Mesendoderm (in vitro differentiated cells): ENCODE results near the gene ERF.

ENCODE experiments used
- DNase-seq: peaks from one replicate; pipeline ENCODE4 v3.0.0; 2013
- H2AK5ac ChIP-seq: 2 replicates; pipeline ENCODE4 v1.6.1; 2013; ENCODE audit warnings: low read length, inconsistent platforms
- H2BK120ac ChIP-seq: 2 replicates; pipeline ENCODE4 v1.6.1; 2013; ENCODE audit warnings: low read depth, mild to moderate bottlenecking, low read length, moderate library complexity, mixed read lengths
- H2BK15ac ChIP-seq: replicated peaks from 2 replicates; pipeline ENCODE4 v1.6.1; 2013; ENCODE audit warnings: low read depth, mild to moderate bottlenecking, moderate library complexity
- H2BK5ac ChIP-seq: 2 replicates; pipeline ENCODE4 v1.6.1; 2013; ENCODE audit warnings: low read length, inconsistent platforms
- H3K18ac ChIP-seq: 2 replicates; pipeline ENCODE4 v1.6.1; 2013; ENCODE audit warnings: mild to moderate bottlenecking, low read length, mixed read lengths
- H3K23ac ChIP-seq: one replicate; pipeline ENCODE4 v1.6.1; 2013; ENCODE audit warnings: low read length
- H3K27ac ChIP-seq: 2 replicates; pipeline ENCODE4 v1.5.1; 2013; ENCODE audit warnings: low read depth, mild to moderate bottlenecking, inconsistent platforms, low read length, moderate library complexity
- H3K27me3 ChIP-seq: 2 replicates; pipeline ENCODE4 v1.6.1; 2013; ENCODE audit warnings: low read length, control low read depth, mild to moderate bottlenecking, inconsistent platforms; ENCODE audit not compliant: insufficient read depth, poor library complexity
- H3K36me3 ChIP-seq: 2 replicates; pipeline ENCODE4 v1.6.1; 2013; ENCODE audit warnings: low read length, inconsistent platforms; ENCODE audit not compliant: control insufficient read depth, insufficient read depth
- H3K4ac ChIP-seq: one replicate; pipeline ENCODE4 v1.6.1; 2013; ENCODE audit warnings: low read depth, mild to moderate bottlenecking, low read length, moderate library complexity
- H3K4me1 ChIP-seq: 2 replicates; pipeline ENCODE4 v1.6.1; 2013; ENCODE audit warnings: low read depth, low read length, inconsistent platforms; ENCODE audit not compliant: control insufficient read depth
- H3K4me2 ChIP-seq: 2 replicates; pipeline ENCODE4 v1.6.1; 2013; ENCODE audit warnings: low read length
- H3K4me3 ChIP-seq: 2 replicates; pipeline ENCODE4 v1.5.1; 2013; ENCODE audit warnings: mild to moderate bottlenecking, low read length
- H3K56ac ChIP-seq: one replicate; pipeline ENCODE4 v1.6.1; 2013; ENCODE audit warnings: low read length
- H3K79me1 ChIP-seq: 2 replicates; pipeline ENCODE4 v1.6.1; 2013; ENCODE audit warnings: low read length, inconsistent platforms
- H3K79me2 ChIP-seq: 2 replicates; pipeline ENCODE4 v1.6.1; 2013; ENCODE audit warnings: mild to moderate bottlenecking, low read length; ENCODE audit not compliant: control insufficient read depth, insufficient read depth
- H3K9ac ChIP-seq: 2 replicates; pipeline ENCODE4 v1.6.1; 2013; ENCODE audit warnings: low read length, inconsistent platforms
- H4K5ac ChIP-seq: one replicate; pipeline ENCODE4 v1.6.1; 2013; ENCODE audit warnings: low read length
- H4K8ac ChIP-seq: one replicate; pipeline ENCODE4 v1.6.1; 2013; ENCODE audit warnings: low read depth, mild to moderate bottlenecking, control low read depth, low read length, moderate library complexity
- WGBS: extraction: QIAGEN DNeasy Blood & Tissue Kit; methylation state at CpG from one replicate; pipeline ENCODE4 v1.1.7; 2013; ENCODE audit warnings: low lambda C conversion rate, missing lambda C conversion rate; ENCODE audit not compliant: insufficient coverage; ENCODE audit errors: extremely low coverage; 5-methylcytosine and 5-hydroxymethylcytosine counted together

Gene ERF

DNA sequence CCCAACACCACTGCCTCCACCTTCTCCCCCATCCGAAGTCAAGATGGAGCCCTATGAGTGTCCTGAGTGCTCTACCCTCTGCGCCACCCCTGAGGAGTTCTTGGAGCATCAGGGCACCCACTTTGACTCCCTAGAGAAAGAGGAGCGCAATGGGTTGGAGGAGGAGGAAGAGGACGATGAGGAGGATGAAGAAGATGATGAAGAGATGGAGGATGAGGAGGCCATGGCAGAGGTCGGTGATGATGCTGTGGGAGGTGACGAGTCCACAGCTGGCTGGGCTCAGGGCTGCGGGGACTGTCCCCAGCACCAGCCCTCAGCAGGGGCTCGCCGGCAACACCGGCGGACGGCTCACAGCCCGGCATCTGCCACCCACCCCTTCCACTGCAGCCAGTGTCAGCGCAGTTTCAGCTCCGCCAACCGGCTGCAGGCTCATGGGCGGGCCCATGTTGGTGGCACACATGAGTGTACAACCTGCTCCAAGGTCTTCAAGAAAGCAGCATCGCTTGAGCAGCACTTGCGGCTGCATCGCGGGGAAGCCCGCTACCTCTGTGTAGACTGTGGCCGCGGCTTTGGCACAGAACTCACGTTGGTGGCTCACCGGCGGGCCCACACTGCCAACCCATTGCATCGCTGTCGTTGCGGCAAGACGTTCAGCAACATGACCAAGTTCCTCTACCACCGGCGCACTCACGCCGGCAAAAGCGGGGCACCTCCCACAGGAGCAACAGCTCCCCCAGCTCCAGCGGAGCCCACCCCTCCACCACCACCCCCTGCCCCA is 29.8 kb downstream of the ERF start:
- H2AK5ac ChIP-seq = no peak overlapping the region
- H4K8ac ChIP-seq = no peak overlapping the region
- no peak overlapping the region for H3K27ac ChIP-seq
- H3K4ac ChIP-seq = no peak overlapping the region
- H3K23ac ChIP-seq = no peak overlapping the region
- no peak overlapping the region for H3K56ac ChIP-seq
- H3K4me2 ChIP-seq = no peak overlapping the region
- no peak overlapping the region for H3K9ac ChIP-seq
- H2BK120ac ChIP-seq = no peak overlapping the region
- H3K79me1 ChIP-seq = peaks cover 17% of the 10 kb centered on the region
- peaks cover 14% of the 10 kb centered on the region for H3K79me2 ChIP-seq
- no peak overlapping the region for H3K18ac ChIP-seq
- no peak overlapping the region for H2BK5ac ChIP-seq
- DNase-seq = no peak
- WGBS = 100% methylated on average over 2 of the region's 37 CpGs
- no peaks in the 10 kb centered on the region for H3K4me1 ChIP-seq
- no peak overlapping the region for H4K5ac ChIP-seq
- no peaks in the 10 kb centered on the region for H3K27me3 ChIP-seq
- peaks cover 23% of the 10 kb centered on the region for H3K36me3 ChIP-seq
- H2BK15ac ChIP-seq = no peak overlapping the region
- no peak overlapping the region for H3K4me3 ChIP-seq

DNA sequence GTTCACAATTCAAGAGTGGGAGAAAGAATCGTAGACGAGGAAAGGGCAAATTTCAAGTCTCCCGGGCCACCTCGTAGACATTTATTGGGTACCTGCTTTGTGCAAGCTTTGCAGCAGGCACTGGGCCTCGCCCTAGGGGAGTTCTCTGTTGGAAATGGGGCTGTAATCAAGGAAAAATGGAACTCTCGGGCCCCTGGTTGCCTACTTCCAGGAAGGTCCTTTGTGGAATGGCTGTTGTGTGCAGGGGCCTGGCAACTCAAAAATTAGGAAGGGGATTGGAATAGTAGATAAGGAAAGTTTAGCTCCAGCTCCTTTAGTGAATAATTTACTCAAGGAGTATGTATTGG is 34.2 kb downstream of the ERF start:
- H3K79me2 ChIP-seq = peaks cover 23% of the 10 kb centered on the region
- no peak overlapping the region for H2BK5ac ChIP-seq
- H3K79me1 ChIP-seq = peaks cover 20% of the 10 kb centered on the region
- H3K27ac ChIP-seq = peak overlapping the region; percentile 79
- H3K9ac ChIP-seq = peak overlapping the region; percentile 97
- whole genome bisulfite sequencing = no CpG with 5 or more reads among the region's 6 CpGs
- H3K4ac ChIP-seq = no peak overlapping the region
- DNase-seq = no peak
- H2AK5ac ChIP-seq = no peak overlapping the region
- no peak overlapping the region for H2BK120ac ChIP-seq
- H4K5ac ChIP-seq = no peak overlapping the region
- no peaks in the 10 kb centered on the region for H3K27me3 ChIP-seq
- peak overlapping the region; percentile 56 for H3K4me2 ChIP-seq
- H2BK15ac ChIP-seq = no peak overlapping the region
- H3K56ac ChIP-seq = peak overlapping the region; percentile 95
- H4K8ac ChIP-seq = no peak overlapping the region
- H3K36me3 ChIP-seq = peaks cover 11% of the 10 kb centered on the region
- H3K4me1 ChIP-seq = peaks cover 2% of the 10 kb centered on the region
- no peak overlapping the region for H3K23ac ChIP-seq
- peak overlapping the region; percentile 90 for H3K4me3 ChIP-seq
- H3K18ac ChIP-seq = no peak overlapping the region

DNA sequence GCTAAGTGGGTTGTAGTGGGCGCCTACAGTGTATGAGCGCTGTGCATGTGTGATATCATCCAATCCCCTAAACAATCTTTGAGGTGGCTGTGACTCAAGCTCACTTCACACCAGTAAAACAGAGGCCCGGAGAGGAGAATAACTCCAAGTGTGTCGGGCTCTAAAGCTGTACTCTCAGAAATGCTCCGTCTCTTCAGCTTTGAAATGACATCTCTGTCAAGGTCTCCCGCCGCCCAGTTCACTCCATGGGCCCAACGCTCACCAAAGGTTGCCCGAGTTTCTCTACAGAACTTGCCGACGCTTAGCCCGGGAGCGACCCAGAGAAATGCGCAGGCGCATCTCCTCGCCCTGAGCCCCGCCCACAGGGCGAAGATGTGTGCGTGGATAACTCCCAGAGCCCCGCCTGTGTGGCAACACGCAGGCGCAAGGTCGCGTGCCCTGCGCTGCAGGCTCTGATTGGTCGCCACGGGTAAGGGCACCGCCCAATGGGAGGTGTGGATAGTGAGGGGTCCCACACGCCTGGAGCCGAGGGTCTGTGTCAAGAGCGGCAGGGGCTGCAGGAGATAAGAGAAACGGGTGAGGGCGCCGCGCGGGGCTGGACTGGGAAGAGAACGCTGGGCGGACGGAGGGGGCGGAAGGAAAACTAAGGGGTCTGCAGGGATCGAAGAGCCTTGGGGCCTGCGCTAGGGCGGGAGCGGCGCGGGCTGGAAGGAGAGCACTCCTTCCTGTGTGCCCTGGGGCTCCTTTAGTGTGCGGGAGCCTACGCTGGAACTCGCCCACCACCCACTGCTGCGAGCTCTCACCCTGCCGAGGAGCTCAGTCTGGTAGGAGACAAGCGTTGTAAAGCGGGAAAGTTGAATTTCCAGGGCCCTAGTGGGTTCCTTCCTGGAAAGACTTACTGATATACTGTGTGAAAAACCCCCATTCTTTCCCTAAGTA is 34.8 kb downstream of the ERF start, which contains the start of gene ZNF526:
Gene ZNF526 (plus strand): TSS at position 501 of the 939 bp plus-strand sequence. CDS start 4,092 bp downstream, outside the sequence.
- H3K79me1 ChIP-seq = peaks cover 26% of the 10 kb centered on the region
- no peak within 1 kb of the TSS for H3K18ac ChIP-seq
- H3K56ac ChIP-seq = peak within 1 kb of the TSS; percentile 95
- H4K8ac ChIP-seq = no peak within 1 kb of the TSS
- H3K23ac ChIP-seq = no peak within 1 kb of the TSS
- DNase-seq = peak; percentile 99
- peaks cover 9% of the 10 kb centered on the region for H3K36me3 ChIP-seq
- H2AK5ac ChIP-seq = peak within 1 kb of the TSS; percentile 92
- H3K9ac ChIP-seq = peak within 1 kb of the TSS; percentile 97
- peaks cover 29% of the 10 kb centered on the region for H3K79me2 ChIP-seq
- H3K4me1 ChIP-seq = peaks cover 2% of the 10 kb centered on the region
- peak within 1 kb of the TSS; percentile 33 for H4K5ac ChIP-seq
- H3K4me2 ChIP-seq = peak within 1 kb of the TSS; percentile 67
- no peak within 1 kb of the TSS for H2BK120ac ChIP-seq
- no CpG with 5 or more reads among the region's 53 CpGs for WGBS
- H3K27ac ChIP-seq = peak within 1 kb of the TSS; percentile 79
- H2BK5ac ChIP-seq = peak within 1 kb of the TSS; percentile 51
- H2BK15ac ChIP-seq = no peak within 1 kb of the TSS
- H3K4ac ChIP-seq = peak within 1 kb of the TSS; percentile 72
- peak within 1 kb of the TSS; percentile 90 for H3K4me3 ChIP-seq
- no peaks in the 10 kb centered on the region for H3K27me3 ChIP-seq

DNA sequence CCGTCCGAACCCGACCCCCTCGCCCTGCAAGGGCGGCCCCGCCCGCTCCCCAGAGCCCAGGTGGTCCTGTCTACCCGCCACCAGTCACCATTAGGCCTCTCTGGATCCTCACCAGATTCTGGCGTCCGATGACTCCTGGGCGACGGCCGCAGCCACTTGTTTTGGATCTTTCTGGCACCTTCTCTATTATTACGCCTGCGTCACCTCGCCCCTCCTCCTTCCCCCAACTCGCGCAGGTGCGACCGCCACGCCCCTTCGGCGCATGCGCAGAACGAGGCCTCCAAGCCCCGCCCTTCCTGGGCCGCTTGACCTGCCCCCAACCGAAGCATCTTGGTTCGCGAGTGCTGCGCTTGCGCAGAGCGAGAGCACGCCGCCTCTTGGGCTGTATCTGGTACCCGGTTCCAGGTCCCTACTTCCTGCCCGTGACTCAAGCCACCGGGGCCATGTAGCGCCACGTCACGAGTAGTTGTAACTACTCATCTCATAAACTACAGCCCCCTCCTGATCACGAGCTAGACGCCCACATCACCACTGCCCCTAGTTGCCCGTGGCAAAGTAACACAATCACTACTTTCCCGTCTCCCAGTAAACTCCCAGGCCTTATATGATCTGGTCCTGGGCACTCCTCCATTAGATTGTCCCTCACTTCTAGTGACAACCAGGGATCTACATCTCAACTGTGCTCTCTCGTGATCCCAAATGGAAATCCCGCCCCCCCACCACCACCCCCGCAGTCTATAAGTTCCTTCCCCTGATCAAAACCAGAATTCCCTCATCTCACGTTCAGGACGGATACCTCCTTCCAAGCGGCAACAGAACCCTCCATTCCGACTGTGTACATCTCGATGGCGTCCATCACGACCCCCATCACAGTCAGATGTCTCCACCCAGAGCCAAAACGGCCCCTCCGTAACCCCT is 37.1 kb downstream of the ERF start, which contains the start of gene DEDD2:
Gene DEDD2 (minus strand): TSS at position 158 of the 918 bp plus-strand sequence. CDS start 670 bp downstream, outside the sequence.
- Histone ChIP-seq H3K56ac (peak within 1 kb of the TSS; percentile 94), H2BK15ac (no peak within 1 kb of the TSS), H3K4me3 (peak within 1 kb of the TSS; percentile 94), H2BK120ac (no peak within 1 kb of the TSS), H3K79me1 (peaks cover 29% of the 10 kb centered on the region), H4K8ac (no peak within 1 kb of the TSS), H2BK5ac (peak within 1 kb of the TSS; percentile 62), H3K4me1 (peaks cover 2% of the 10 kb centered on the region), H3K18ac (peak within 1 kb of the TSS; percentile 16), H3K23ac (no peak within 1 kb of the TSS), H3K27me3 (no peaks in the 10 kb centered on the region), H4K5ac (peak within 1 kb of the TSS; percentile 90), H3K4me2 (peak within 1 kb of the TSS; percentile 77), H3K27ac (peak within 1 kb of the TSS; percentile 83), H3K4ac (peak within 1 kb of the TSS; percentile 63), H3K79me2 (peaks cover 40% of the 10 kb centered on the region), H2AK5ac (peak within 1 kb of the TSS; percentile 88), H3K9ac (peak within 1 kb of the TSS; percentile 90), H3K36me3 (no peaks in the 10 kb centered on the region)
- WGBS = no CpG with 5 or more reads among the region's 57 CpGs
- DNase-seq = peak; percentile 98
